Endothelial cell of umbilical vein (primary cell): Measurements from ENCODE around the gene LIN7A. TPM values are rescaled to one million over a fixed set of nuclear protein-coding genes. Genes with fewer than 3 reads are reported as not detected.

Source experiments
- BruUV-seq: library from RNA; stranded (reverse); fragments of 400-500 nt; replicated peaks from 2 replicates; lab custom pipeline; 2021; lab: Mats Ljungman, UMichigan
- CTCF ChIA-PET: fragments of 300-600, 350-600 bp; sonication (Branson Sonifier 250); formaldehyde crosslinking; loops from one replicate; lab custom pipeline; 2021; ENCODE audit warnings: antibody characterized with exemption, inconsistent platforms; lab: Charles Lee
- POLR2A ChIA-PET: fragments of 300-600, 350-600 bp; sonication (Branson Sonifier 250); formaldehyde crosslinking; loops from one replicate; lab custom pipeline; 2021; ENCODE audit warnings: antibody characterized with exemption, inconsistent platforms; lab: Charles Lee
- DNase-seq: peaks from one replicate; pipeline ENCODE4 v3.0.0-alpha.2; 2011; ENCODE audit warnings: low read depth, low spot score
- FAIRE-seq: peaks from 2 replicates; lab custom pipeline; 2011; peaks lifted over from hg19 to GRCh38; lab: Jason Lieb, UNC
- H2AFZ ChIP-seq: 2 replicates; pipeline ENCODE4 v1.6.0; 2012; ENCODE audit warnings: low read depth, low read length, control low read depth, inconsistent platforms
- H3K27ac ChIP-seq: 2 replicates; pipeline ENCODE4 v1.5.1; 2011; ENCODE audit warnings: low read depth, mild to moderate bottlenecking, control low read depth, low read length, moderate library complexity; ENCODE audit not compliant: insufficient read depth
- H3K27me3 ChIP-seq, 2 experiments: 2 replicates each; pipeline versions ENCODE4 v1.6.0 to v1.6.1; 2011; ENCODE audit warnings: low read length in 2 of 2, mixed read lengths in 1 of 2; ENCODE audit not compliant: control insufficient read depth in 2 of 2, insufficient read depth in 2 of 2
- H3K36me3 ChIP-seq, 2 experiments: 2 replicates in 1 of 2; 3 replicates in 1 of 2; pipeline ENCODE4 v1.5.1; 2011; ENCODE audit warnings: low read length in 2 of 2, mild to moderate bottlenecking in 1 of 2, moderate library complexity in 1 of 2; ENCODE audit not compliant: control insufficient read depth in 2 of 2, insufficient read depth in 2 of 2; ENCODE audit errors: extremely low read depth in 1 of 2
- H3K4me1 ChIP-seq: 3 replicates; pipeline ENCODE4 v1.5.1; 2011; ENCODE audit warnings: mild to moderate bottlenecking, low read length; ENCODE audit not compliant: control insufficient read depth, insufficient read depth; ENCODE audit errors: extremely low read depth
- H3K4me2 ChIP-seq: 2 replicates; pipeline ENCODE4 v1.6.1; 2011; ENCODE audit warnings: low read length, control low read depth, mixed read lengths; ENCODE audit not compliant: insufficient read depth
- H3K4me3 ChIP-seq, 3 experiments: fragments of 200-600 bp in 1 of 3; sonication (generic), shearing (Covaris generic) in 1 of 3; replicated peaks in 1 of 3; 2 replicates each; pipeline ENCODE4 v1.5.1; 2011 to 2016; ENCODE audit warnings: control low read depth in 3 of 3, low read length in 3 of 3, mild to moderate bottlenecking in 2 of 3, inconsistent platforms in 1 of 3, low read depth in 1 of 3, moderate library complexity in 1 of 3; ENCODE audit not compliant: insufficient read depth in 1 of 3
- H3K79me2 ChIP-seq: 2 replicates; pipeline ENCODE4 v1.6.0; 2012; ENCODE audit warnings: low read length, inconsistent platforms; ENCODE audit not compliant: control insufficient read depth, insufficient read depth
- H3K9ac ChIP-seq: replicated peaks from 2 replicates; pipeline ENCODE3; 2011; ENCODE audit warnings: low read length, control low read depth; ENCODE audit not compliant: insufficient read depth; ENCODE audit errors: extremely low read depth
- H3K9me1 ChIP-seq: replicated peaks from 3 replicates; pipeline ENCODE4 v1.6.0; 2011; ENCODE audit warnings: mild to moderate bottlenecking, low read length; ENCODE audit not compliant: control insufficient read depth, insufficient read depth; ENCODE audit errors: extremely low read depth
- H3K9me3 ChIP-seq: replicated peaks from 2 replicates; pipeline ENCODE4 v1.5.1; 2012; ENCODE audit warnings: low read length, inconsistent platforms; ENCODE audit not compliant: control insufficient read depth, insufficient read depth
- H4K20me1 ChIP-seq: replicated peaks from 2 replicates; pipeline ENCODE3; 2011; ENCODE audit warnings: mild to moderate bottlenecking, low read length; ENCODE audit not compliant: control insufficient read depth, insufficient read depth; ENCODE audit errors: extremely low read depth
- CTCF ChIP-seq, 2 donors: IDR thresholded peaks; 1 replicate in 1 of 2; 2 replicates in 1 of 2; pipeline ENCODE4 v1.5.1; 2011; ENCODE audit warnings: low read length in 2 of 2, mild to moderate bottlenecking in 2 of 2, moderate library complexity in 2 of 2, control low read depth in 1 of 2, inconsistent platforms in 1 of 2, low read depth in 1 of 2; ENCODE audit not compliant: insufficient read depth in 1 of 2; ENCODE audit errors: extremely low read depth in 1 of 2
- EZH2 ChIP-seq: IDR thresholded peaks from 2 replicates; pipeline ENCODE4 v1.6.1; 2012; ENCODE audit warnings: borderline replicate concordance, low read depth, mild to moderate bottlenecking, moderate library complexity, low read length, inconsistent platforms; ENCODE audit not compliant: severe bottlenecking
- FOS ChIP-seq: IDR thresholded peaks from 2 replicates; pipeline ENCODE4 v1.6.1; 2011; ENCODE audit warnings: mild to moderate bottlenecking, low read length, moderate library complexity, borderline replicate concordance; ENCODE audit not compliant: insufficient read depth
- GATA2 ChIP-seq: IDR thresholded peaks from 2 replicates; pipeline ENCODE4 v1.7.0; 2011; ENCODE audit warnings: low read depth, mild to moderate bottlenecking, moderate library complexity, mixed read lengths, low read length; ENCODE audit not compliant: insufficient read length, insufficient read depth
- JUN ChIP-seq: IDR thresholded peaks from 2 replicates; pipeline ENCODE4 v1.6.1; 2011; ENCODE audit warnings: borderline replicate concordance, low read depth; ENCODE audit not compliant: insufficient read length, insufficient read depth
- MAX ChIP-seq: IDR thresholded peaks from 2 replicates; pipeline ENCODE4 v1.6.1; 2011; ENCODE audit not compliant: insufficient read depth, insufficient read length
- MYC ChIP-seq: IDR thresholded peaks from one replicate; pipeline ENCODE4 v1.6.1; 2011; ENCODE audit warnings: mild to moderate bottlenecking, low read depth, low read length
- POLR2AphosphoS5 ChIP-seq: IDR thresholded peaks from 2 replicates; pipeline ENCODE4 v1.6.1; 2012; ENCODE audit warnings: low read depth, mild to moderate bottlenecking, control low read depth, low read length, moderate library complexity; ENCODE audit not compliant: insufficient read depth
- dilution Hi-C: fragments of 300-500 bp; cut with MboI; formaldehyde crosslinking; loops from one replicate; pipeline ENCODE4 v1.15.0; 2019; ENCODE audit warnings: low sequenced_read_pairs; ENCODE audit not compliant: extremely low pct_ligation_motif_present
- intact Hi-C: fragments of 100-400 bp; cut with micrococcal nuclease; formaldehyde crosslinking; loops from one replicate; pipeline ENCODE4 v1.10.0; 2022
- polyA plus RNA-seq, 4 experiments: library from polyadenylated mRNA; depleted of rRNA in 3 of 4; stranded (reverse) in 3 of 4; unstranded in 1 of 4; fragments of >200 nt; gene quantifications; 2 replicates each; pipeline versions ENCODE4 v1.2.1 to v1.2.3, GENCODE V29; 2011 to 2012; ENCODE audit warnings: missing spikeins in 1 of 4
- total RNA-seq: library from RNA; stranded (reverse); gene quantifications from 2 replicates; pipeline ENCODE4 v1.2.3, GENCODE V29; 2021

The LIN7A gene
- total and polyA plus RNA-seq, 2 donors (not counting 3 experiments of a cell fraction or from before 2014, with no cell fraction given), result 1.6 to 4.3 TPM

GRCh38 chr12:80846952-80847351 is 90.8 kb downstream of the LIN7A start:
- intact Hi-C loops (no loop called here), dilution Hi-C loops (no loop called here)
- no TSS peak for BruUV-seq
- FAIRE-seq, result no peak
- H3K9me3 ChIP-seq, result no peaks in the 10 kb centered on the region
- H3K9ac ChIP-seq, result no peak overlapping the region
- H3K4me3 ChIP-seq, result no peak overlapping the region
- ChIA-PET POLR2A (no interaction called here), CTCF (interaction anchor here (1.4 kb wide), 1 partner anchor 9 kb away, joined by 9 read pairs; no protein-coding TSS in a partner anchor)
- H3K79me2 ChIP-seq, result no peaks in the 10 kb centered on the region
- H3K4me1 ChIP-seq, result no peaks in the 10 kb centered on the region
- H4K20me1 ChIP-seq, result no peaks in the 10 kb centered on the region
- no peak overlapping the region for H3K27ac ChIP-seq
- no peak overlapping the region for H2AFZ ChIP-seq
- no peaks in the 10 kb centered on the region for H3K36me3 ChIP-seq
- no peak overlapping the region for H3K4me2 ChIP-seq
- no peak for DNase-seq
- H3K9me1 ChIP-seq, result no peaks in the 10 kb centered on the region
- H3K27me3 ChIP-seq, result no peaks in the 10 kb centered on the region
- no peak for TF ChIP-seq MYC
- no peak for TF ChIP-seq CTCF (IDR thresholded peaks at IDR 0.05; ENCODE audit: extremely low read depth in 1 of 2, insufficient read depth in 1 of 2, low read depth in 1 of 2, low read length in 2 of 2)
- no peak for TF ChIP-seq JUN
- TF ChIP-seq MAX, result no peak
- TF ChIP-seq POLR2AphosphoS5, result no peak
- TF ChIP-seq EZH2, result no peak
- TF ChIP-seq FOS, result no peak
- TF ChIP-seq GATA2, result no peak
